Measurements from ENCODE around the gene CCDC82.

CCDC82 gene

GRCh38 chr11:96376796-96377195 is 12.9 kb downstream of the CCDC82 start:
- Histone ChIP-seq H3K4me1 (ENCODE audit: control insufficient read depth, low read length) (no peaks in the 10 kb centered on the region), H3K27ac (ENCODE audit: low read depth, low read length) (no peak overlapping the region), H4K20me1 (ENCODE audit: control insufficient read depth, insufficient read depth, low read depth, low read length) (no peaks in the 10 kb centered on the region), H3K9me2 (replicated peaks; ENCODE audit: control insufficient read depth, low read length) (no peaks in the 10 kb centered on the region), H3K4me2 (ENCODE audit: low read length) (no peak overlapping the region), H3F3A (ENCODE audit: control insufficient read depth, insufficient read depth) (no peaks in the 10 kb centered on the region), H3K36me3 (ENCODE audit: control insufficient read depth, low read length) (peaks cover 30% of the 10 kb centered on the region), H3K79me2 (ENCODE audit: control insufficient read depth, low read length) (no peaks in the 10 kb centered on the region), H3K27me3 (ENCODE audit: control insufficient read depth, low read length) (no peaks in the 10 kb centered on the region), H3K4me3 (ENCODE audit: low read length) (no peak overlapping the region), H3K9me3 (ENCODE audit: control insufficient read depth, insufficient read depth, low read length) (no peaks in the 10 kb centered on the region)
- TF ChIP-seq CTCF (IDR thresholded peaks at IDR 0.05; ENCODE audit: low read depth, low read length, poor library complexity, severe bottlenecking), result no peak
- no peak for TF ChIP-seq EZH2phosphoT487 (IDR thresholded peaks at IDR 0.05; ENCODE audit: borderline replicate concordance, low read length)

- no peaks in the 10 kb centered on the region for H3K4me1 ChIP-seq (ENCODE audit: control insufficient read depth, low read length)
- H3K79me2 ChIP-seq (ENCODE audit: control insufficient read depth, low read length), result no peaks in the 10 kb centered on the region
- H3K27ac ChIP-seq (ENCODE audit: low read depth, low read length), result no peak overlapping the region
- H3K9me3 ChIP-seq (ENCODE audit: control insufficient read depth, insufficient read depth, low read length), result no peaks in the 10 kb centered on the region
- H3K4me3 ChIP-seq (ENCODE audit: low read length), result no peak overlapping the region
- no peak overlapping the region for H3K4me2 ChIP-seq (ENCODE audit: low read length)
- no peaks in the 10 kb centered on the region for H3K27me3 ChIP-seq (ENCODE audit: control insufficient read depth, low read length)
- H3K36me3 ChIP-seq (ENCODE audit: control insufficient read depth, low read length), result peaks cover 28% of the 10 kb centered on the region
- no peaks in the 10 kb centered on the region for H4K20me1 ChIP-seq (ENCODE audit: control insufficient read depth, insufficient read depth, low read depth, low read length)
- H3K9me2 ChIP-seq (replicated peaks; ENCODE audit: control insufficient read depth, low read length), result no peaks in the 10 kb centered on the region
- H3F3A ChIP-seq (ENCODE audit: control insufficient read depth, insufficient read depth), result no peaks in the 10 kb centered on the region
- no peak for TF ChIP-seq CTCF (IDR thresholded peaks at IDR 0.05; ENCODE audit: low read depth, low read length, poor library complexity, severe bottlenecking)
- TF ChIP-seq EZH2phosphoT487 (IDR thresholded peaks at IDR 0.05; ENCODE audit: borderline replicate concordance, low read length), result no peak
Measured at GRCh38 chr11:96373826-96374225, 15.9 kb downstream of the CCDC82 start.

GRCh38 chr11:96367342-96367741 is 22.4 kb downstream of the CCDC82 start:
- peaks cover 13% of the 10 kb centered on the region for H3K4me1 ChIP-seq (ENCODE audit: control insufficient read depth, low read length)
- H3F3A ChIP-seq (ENCODE audit: control insufficient read depth, insufficient read depth), result no peaks in the 10 kb centered on the region
- 0 out of 2 replicates have a peak, but pooled peaks cover 3% of the 10 kb centered on the region for H3K9me3 ChIP-seq (ENCODE audit: control insufficient read depth, insufficient read depth, low read length)
- no peaks in the 10 kb centered on the region for H3K9me2 ChIP-seq (replicated peaks; ENCODE audit: control insufficient read depth, low read length)
- no peak overlapping the region for H3K4me3 ChIP-seq (ENCODE audit: low read length)
- no peak overlapping the region for H3K4me2 ChIP-seq (ENCODE audit: low read length)
- peaks cover 28% of the 10 kb centered on the region for H3K36me3 ChIP-seq (ENCODE audit: control insufficient read depth, low read length)
- no peaks in the 10 kb centered on the region for H3K27me3 ChIP-seq (ENCODE audit: control insufficient read depth, low read length)
- no peaks in the 10 kb centered on the region for H4K20me1 ChIP-seq (ENCODE audit: control insufficient read depth, insufficient read depth, low read depth, low read length)
- no peaks in the 10 kb centered on the region for H3K79me2 ChIP-seq (ENCODE audit: control insufficient read depth, low read length)
- TF ChIP-seq EZH2phosphoT487 (IDR thresholded peaks at IDR 0.05; ENCODE audit: borderline replicate concordance, low read length) (no peak), CTCF (IDR thresholded peaks at IDR 0.05; ENCODE audit: low read depth, low read length, poor library complexity, severe bottlenecking) (no peak)
- H3K27ac ChIP-seq (ENCODE audit: low read depth, low read length), result no peak overlapping the region

Measured in DOHH2 (cell line).